ENCODE results near the gene STAP1. TPM values are rescaled to one million over a fixed set of nuclear protein-coding genes. Genes with fewer than 3 reads are reported as not detected.

Gene STAP1
- total RNA-seq, 1 experiment from 2014 or later: not detected

- H3K4me1 ChIP-seq (ENCODE audit: control insufficient read depth in 1 of 2, insufficient read depth in 2 of 2, low read length in 2 of 2): no peaks in the 10 kb centered on the region
- H3K27me3 ChIP-seq (ENCODE audit: insufficient read depth, low read length): no peaks in the 10 kb centered on the region
- peaks cover 16 to 21% of the 10 kb centered on the region in 2 experiments; a peak in 2 of 4 replicates for H3K36me3 ChIP-seq (ENCODE audit: control insufficient read depth in 1 of 2, insufficient read depth in 2 of 2, low read length in 2 of 2)
- H4K20me1 ChIP-seq (ENCODE audit: insufficient read depth): no peaks in the 10 kb centered on the region
- no peak for DNase-seq (ENCODE audit: low read depth, low spot score)
- H2AFZ ChIP-seq (ENCODE audit: low read depth, low read length, poor library complexity, severe bottlenecking): no peak overlapping the region
- no peak overlapping the region for H3K4me2 ChIP-seq (ENCODE audit: low read length)
- no peaks in the 10 kb centered on the region for H3K79me2 ChIP-seq (ENCODE audit: insufficient read depth, low read length)
- no peaks in the 10 kb centered on the region for H3K9me3 ChIP-seq (ENCODE audit: control insufficient read depth in 1 of 2, insufficient read depth in 1 of 2, low read depth in 1 of 2, low read length in 2 of 2)
- intact Hi-C loops (cut with micrococcal nuclease): no loop called here
- no peak overlapping the region for H3K4me3 ChIP-seq (replicated peaks in 1 of 2; ENCODE audit: low read depth in 1 of 2, low read length in 2 of 2)
- TF ChIP-seq ZFX (IDR thresholded peaks at IDR 0.05) (no peak), MAX (IDR thresholded peaks at IDR 0.05) (no peak), POLR2AphosphoS5 (IDR thresholded peaks at IDR 0.05; ENCODE audit: low read depth, low read length) (no peak), ZNF274 (IDR thresholded peaks at IDR 0.05; ENCODE audit: low read depth, low read length) (no peak), EZH2 (IDR thresholded peaks at IDR 0.05) (no peak), FOSL1 (IDR thresholded peaks at IDR 0.05; ENCODE audit: low read depth) (no peak), CTCF (IDR thresholded peaks at IDR 0.05 in 2 of 3, conservative IDR thresholded peaks at IDR 0.05 in 1 of 3; ENCODE audit: borderline replicate concordance in 1 of 3, insufficient read depth in 1 of 3, low read depth in 2 of 3, low read length in 2 of 3) (no peak), SRF (IDR thresholded peaks at IDR 0.05; ENCODE audit: low read depth) (no peak), POLR2A (IDR thresholded peaks at IDR 0.05; ENCODE audit: borderline replicate concordance, extremely low read depth, insufficient read depth, insufficient read length) (no peak), JUND (IDR thresholded peaks at IDR 0.05) (no peak), ELF1 (IDR thresholded peaks at IDR 0.05; ENCODE audit: borderline replicate concordance, low read depth) (no peak), EZH2phosphoT487 (IDR thresholded peaks at IDR 0.05; ENCODE audit: borderline replicate concordance) (no peak), SP1 (IDR thresholded peaks at IDR 0.05; ENCODE audit: low read depth) (no peak)
- no peak overlapping the region for H3K9ac ChIP-seq (ENCODE audit: low read length)
- no TSS peak for BruUV-seq (replicated peaks)
- CTCF ChIA-PET: no interaction called here
- no peak overlapping the region for H3K27ac ChIP-seq (ENCODE audit: low read depth, low read length)
- RAD21 ChIA-PET (ENCODE audit: low non-redundant PET in 1 of 2, low total read pairs in 2 of 2, uncharacterized antibody in 2 of 2, unreplicated experiment in 2 of 2): no interaction called here
- POLR2A ChIA-PET: no interaction called here
- ATAC-seq: no peak
- no peaks in the 10 kb centered on the region for H3K9me2 ChIP-seq (ENCODE audit: insufficient read depth)
Measured at GRCh38 chr4:67638136-67638535, 79.6 kb downstream of the STAP1 start.

Measured in HCT116 (cell line).